ENCODE measurements around the gene ARNT2.

The ARNT2 gene

GRCh38 chr15:80431635-80432344 lies 27.6 kb downstream of the ARNT2 start:
- Histone ChIP-seq H3K9me3 (replicated peaks; ENCODE audit: low read length) (no peaks in the 10 kb centered on the region), H3K27me3 (ENCODE audit: control insufficient read depth, insufficient read depth, low read length) (no peaks in the 10 kb centered on the region), H3K4me1 (ENCODE audit: control insufficient read depth, insufficient read depth, low read length) (peaks cover 5% of the 10 kb centered on the region), H3K36me3 (ENCODE audit: insufficient read depth, low read length) (no peaks in the 10 kb centered on the region), H3K9ac (ENCODE audit: low read depth, low read length) (no peak overlapping the region), H3K4me3 (ENCODE audit: low read length) (no peak overlapping the region), H3K4me2 (ENCODE audit: low read length) (no peak overlapping the region)

GRCh38 chr15:80432345-80432702 lies 28.1 kb downstream of the ARNT2 start:
- Histone ChIP-seq H3K9me3 (replicated peaks; ENCODE audit: low read length) (no peaks in the 10 kb centered on the region), H3K4me3 (ENCODE audit: low read length) (no peak overlapping the region), H3K4me1 (ENCODE audit: control insufficient read depth, insufficient read depth, low read length) (peaks cover 9% of the 10 kb centered on the region), H3K27me3 (ENCODE audit: control insufficient read depth, insufficient read depth, low read length) (no peaks in the 10 kb centered on the region), H3K9ac (ENCODE audit: low read depth, low read length) (no peak overlapping the region), H3K36me3 (ENCODE audit: insufficient read depth, low read length) (no peaks in the 10 kb centered on the region), H3K4me2 (ENCODE audit: low read length) (no peak overlapping the region)

DNA sequence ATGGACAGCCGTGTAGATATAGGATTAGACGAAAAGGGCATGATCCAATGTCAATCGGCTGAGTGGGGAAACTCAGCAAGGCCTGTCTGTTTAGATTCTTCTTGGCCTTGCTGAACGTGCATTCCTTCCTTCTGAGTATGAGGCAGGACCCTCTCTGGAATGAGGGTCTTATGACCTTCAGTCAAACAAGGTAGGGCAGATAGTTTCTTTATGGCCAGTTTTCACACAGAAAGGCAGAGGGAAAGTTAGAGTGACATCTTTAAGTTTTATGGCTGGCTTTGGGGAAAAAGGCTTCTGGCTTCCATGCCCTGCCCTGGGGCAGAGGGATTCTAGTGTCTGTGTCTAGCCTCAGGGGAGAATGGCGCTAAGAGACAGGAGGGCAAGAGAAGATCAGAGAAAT lies 29.7 kb downstream of the ARNT2 start:
- H3K9ac ChIP-seq (ENCODE audit: low read depth, low read length): no peak overlapping the region
- H3K4me1 ChIP-seq (ENCODE audit: control insufficient read depth, insufficient read depth, low read length): peaks cover 9% of the 10 kb centered on the region

DNA sequence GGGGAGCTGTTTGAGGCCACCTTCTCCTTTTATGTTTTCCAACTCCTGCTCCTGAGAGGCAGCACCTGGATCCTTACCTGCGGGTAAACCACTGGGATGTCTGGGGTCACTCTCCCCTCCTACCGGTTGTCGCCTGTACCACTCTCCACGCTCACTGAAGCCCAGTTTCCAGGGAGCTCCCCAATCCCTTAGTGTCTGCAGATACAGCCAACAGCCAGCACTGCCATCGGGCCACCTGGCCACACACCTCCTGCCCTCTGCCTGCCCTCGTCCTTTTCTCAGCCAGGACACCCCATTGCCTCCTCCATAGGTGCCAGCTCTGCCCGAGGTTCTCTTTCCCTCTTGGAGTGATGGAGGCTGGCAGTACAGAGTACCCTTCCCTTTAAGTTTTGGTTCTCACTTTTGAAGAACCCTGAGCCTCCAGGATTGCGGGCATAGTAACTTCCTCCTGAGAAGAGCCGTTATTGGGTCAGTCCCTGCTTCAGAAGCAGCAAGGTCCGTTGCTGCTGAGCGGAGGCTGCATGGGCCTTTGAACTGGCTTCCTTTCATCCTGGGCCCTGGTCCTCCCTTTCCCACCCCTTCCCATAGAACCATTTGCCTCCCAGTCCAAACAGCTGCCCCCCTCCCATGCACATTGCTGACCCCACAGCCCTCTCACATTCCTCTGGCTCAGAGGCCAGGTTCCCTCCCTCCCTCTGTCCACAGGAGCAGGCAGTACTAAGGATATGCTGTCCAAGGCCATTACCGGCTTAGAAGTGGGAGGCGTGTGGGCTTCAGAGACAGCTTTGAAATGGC lies 30.9 kb downstream of the ARNT2 start:
- H3K4me3 ChIP-seq (ENCODE audit: low read length): no peak overlapping the region
- no peak overlapping the region for H3K4me2 ChIP-seq (ENCODE audit: low read length)
- no peak overlapping the region for H3K9ac ChIP-seq (ENCODE audit: low read depth, low read length)
- peaks cover 9% of the 10 kb centered on the region for H3K4me1 ChIP-seq (ENCODE audit: control insufficient read depth, insufficient read depth, low read length)
- H3K36me3 ChIP-seq (ENCODE audit: insufficient read depth, low read length): no peaks in the 10 kb centered on the region
- H3K27me3 ChIP-seq (ENCODE audit: control insufficient read depth, insufficient read depth, low read length): no peaks in the 10 kb centered on the region
- H3K9me3 ChIP-seq (replicated peaks; ENCODE audit: low read length): no peaks in the 10 kb centered on the region

More for the DNA sequence above, 29.7 kb downstream of the ARNT2 start:
- no peaks in the 10 kb centered on the region for H3K27me3 ChIP-seq (ENCODE audit: control insufficient read depth, insufficient read depth, low read length)
- H3K36me3 ChIP-seq (ENCODE audit: insufficient read depth, low read length): no peaks in the 10 kb centered on the region
- H3K9me3 ChIP-seq (replicated peaks; ENCODE audit: low read length): no peaks in the 10 kb centered on the region
- H3K4me3 ChIP-seq (ENCODE audit: low read length): no peak overlapping the region
- no peak overlapping the region for H3K4me2 ChIP-seq (ENCODE audit: low read length)

GRCh38 chr15:80436511-80437307 lies 32.5 kb downstream of the ARNT2 start:
- no peaks in the 10 kb centered on the region for H3K9me3 ChIP-seq (replicated peaks; ENCODE audit: low read length)
- H3K4me3 ChIP-seq (ENCODE audit: low read length): no peak overlapping the region
- H3K4me1 ChIP-seq (ENCODE audit: control insufficient read depth, insufficient read depth, low read length): peaks cover 9% of the 10 kb centered on the region
- H3K27me3 ChIP-seq (ENCODE audit: control insufficient read depth, insufficient read depth, low read length): peaks cover 3% of the 10 kb centered on the region
- H3K36me3 ChIP-seq (ENCODE audit: insufficient read depth, low read length): no peaks in the 10 kb centered on the region
- H3K4me2 ChIP-seq (ENCODE audit: low read length): no peak overlapping the region
- H3K9ac ChIP-seq (ENCODE audit: low read depth, low read length): no peak overlapping the region

DNA sequence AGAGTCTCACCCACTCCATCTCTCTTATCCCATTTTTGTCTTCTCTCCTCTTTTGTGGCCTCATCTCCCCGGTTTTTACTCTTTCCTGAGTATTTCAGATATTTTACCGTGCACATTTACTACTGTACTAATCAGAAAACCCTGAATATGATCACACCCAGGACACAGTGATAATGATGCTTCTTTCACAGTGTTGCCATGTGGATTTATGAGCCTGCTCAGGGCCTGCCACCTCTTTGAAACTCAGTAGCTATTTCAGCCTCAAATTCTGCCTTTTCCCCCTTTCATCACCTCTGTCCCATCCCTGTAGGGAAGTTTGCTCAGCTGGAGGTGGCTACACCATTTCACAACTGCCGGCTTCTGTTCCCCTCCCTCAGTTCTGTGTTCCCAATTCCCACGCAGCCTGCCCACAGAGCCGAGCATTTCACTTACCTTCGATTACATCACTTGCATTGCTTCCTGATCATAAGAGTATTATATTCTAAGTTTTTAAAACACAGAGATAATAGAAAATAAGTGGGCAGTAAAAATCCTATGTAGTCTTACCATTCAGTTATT lies 33.2 kb downstream of the ARNT2 start:
- H3K9me3 ChIP-seq (replicated peaks; ENCODE audit: low read length): no peaks in the 10 kb centered on the region
- no peaks in the 10 kb centered on the region for H3K36me3 ChIP-seq (ENCODE audit: insufficient read depth, low read length)
- H3K4me2 ChIP-seq (ENCODE audit: low read length): no peak overlapping the region
- H3K4me3 ChIP-seq (ENCODE audit: low read length): no peak overlapping the region
- H3K4me1 ChIP-seq (ENCODE audit: control insufficient read depth, insufficient read depth, low read length): peaks cover 9% of the 10 kb centered on the region
- no peak overlapping the region for H3K9ac ChIP-seq (ENCODE audit: low read depth, low read length)
- peaks cover 3% of the 10 kb centered on the region for H3K27me3 ChIP-seq (ENCODE audit: control insufficient read depth, insufficient read depth, low read length)

DNA sequence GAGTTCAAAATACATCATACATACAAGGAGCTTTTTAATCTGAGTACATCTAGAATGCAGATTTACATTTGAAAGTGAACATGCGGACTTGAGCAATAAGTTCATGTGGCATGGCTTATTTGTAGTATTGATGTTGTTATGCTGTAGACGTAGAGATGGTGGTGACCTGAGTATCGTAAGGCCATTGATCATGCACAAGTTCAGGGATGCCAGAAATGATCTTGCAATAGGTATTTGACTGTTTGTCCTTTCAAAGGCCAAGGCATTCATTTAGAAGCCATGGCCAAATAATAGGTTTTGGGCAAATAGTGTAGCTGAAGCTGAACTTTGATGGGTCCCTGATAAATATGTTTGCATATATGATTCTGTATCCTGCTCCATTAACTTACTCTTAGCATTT lies 35.0 kb downstream of the ARNT2 start:
- Histone ChIP-seq H3K27me3 (ENCODE audit: control insufficient read depth, insufficient read depth, low read length) (peaks cover 3% of the 10 kb centered on the region), H3K4me3 (ENCODE audit: low read length) (no peak overlapping the region), H3K36me3 (ENCODE audit: insufficient read depth, low read length) (no peaks in the 10 kb centered on the region), H3K9ac (ENCODE audit: low read depth, low read length) (no peak overlapping the region), H3K4me1 (ENCODE audit: control insufficient read depth, insufficient read depth, low read length) (peaks cover 9% of the 10 kb centered on the region), H3K9me3 (replicated peaks; ENCODE audit: low read length) (no peaks in the 10 kb centered on the region), H3K4me2 (ENCODE audit: low read length) (no peak overlapping the region)

DNA sequence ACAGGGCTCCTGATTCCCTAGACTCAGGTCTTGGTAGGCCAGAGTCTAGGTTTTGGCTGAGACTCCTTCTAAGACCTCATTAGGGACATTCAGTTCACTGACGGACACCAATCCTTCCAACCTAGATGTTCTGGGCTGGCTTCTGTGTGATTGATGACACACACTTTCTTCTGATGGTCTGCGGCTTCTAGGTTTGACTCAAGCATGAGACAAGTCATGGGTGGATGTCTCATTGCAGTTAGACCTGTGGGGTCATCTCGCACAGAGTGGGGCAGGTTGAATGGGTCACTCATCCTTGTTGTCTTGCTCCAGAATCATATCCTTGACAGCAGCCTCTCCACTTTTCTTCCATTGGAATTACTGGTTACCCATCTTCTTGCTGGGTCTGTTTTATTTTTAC lies 35.8 kb downstream of the ARNT2 start:
- no peaks in the 10 kb centered on the region for H3K9me3 ChIP-seq (replicated peaks; ENCODE audit: low read length)
- H3K4me3 ChIP-seq (ENCODE audit: low read length): no peak overlapping the region
- H3K4me2 ChIP-seq (ENCODE audit: low read length): no peak overlapping the region
- H3K27me3 ChIP-seq (ENCODE audit: control insufficient read depth, insufficient read depth, low read length): peaks cover 3% of the 10 kb centered on the region
- H3K9ac ChIP-seq (ENCODE audit: low read depth, low read length): no peak overlapping the region
- no peaks in the 10 kb centered on the region for H3K36me3 ChIP-seq (ENCODE audit: insufficient read depth, low read length)
- peaks cover 9% of the 10 kb centered on the region for H3K4me1 ChIP-seq (ENCODE audit: control insufficient read depth, insufficient read depth, low read length)

DNA sequence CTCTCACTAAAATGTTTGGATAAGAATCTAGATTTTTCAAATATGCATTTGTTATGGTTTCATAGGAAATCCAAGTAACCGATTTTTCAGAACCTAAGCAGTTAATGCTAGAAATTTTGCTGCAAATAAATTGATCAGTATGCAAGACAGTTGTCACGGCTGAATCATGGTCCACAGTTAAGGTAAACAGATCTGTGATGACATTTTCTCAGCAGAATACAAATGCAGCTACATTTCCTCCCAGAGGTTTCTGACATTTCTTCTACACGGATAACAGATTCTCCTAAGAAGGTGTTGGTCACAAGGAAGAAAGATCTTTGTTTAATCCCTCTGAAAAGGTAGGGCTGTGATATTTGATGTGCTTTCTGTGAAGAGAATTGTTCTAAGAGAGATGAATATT lies 36.9 kb downstream of the ARNT2 start:
- H3K4me3 ChIP-seq (ENCODE audit: low read length): no peak overlapping the region
- peaks cover 9% of the 10 kb centered on the region for H3K4me1 ChIP-seq (ENCODE audit: control insufficient read depth, insufficient read depth, low read length)
- H3K9ac ChIP-seq (ENCODE audit: low read depth, low read length): no peak overlapping the region
- no peaks in the 10 kb centered on the region for H3K9me3 ChIP-seq (replicated peaks; ENCODE audit: low read length)
- peaks cover 3% of the 10 kb centered on the region for H3K27me3 ChIP-seq (ENCODE audit: control insufficient read depth, insufficient read depth, low read length)
- H3K4me2 ChIP-seq (ENCODE audit: low read length): no peak overlapping the region
- H3K36me3 ChIP-seq (ENCODE audit: insufficient read depth, low read length): no peaks in the 10 kb centered on the region

- Histone ChIP-seq H3K4me1 (ENCODE audit: control insufficient read depth, insufficient read depth, low read length) (peaks cover 5% of the 10 kb centered on the region), H3K9me3 (replicated peaks; ENCODE audit: low read length) (no peaks in the 10 kb centered on the region), H3K27me3 (ENCODE audit: control insufficient read depth, insufficient read depth, low read length) (peaks cover 3% of the 10 kb centered on the region), H3K36me3 (ENCODE audit: insufficient read depth, low read length) (no peaks in the 10 kb centered on the region), H3K4me3 (ENCODE audit: low read length) (no peak overlapping the region), H3K9ac (ENCODE audit: low read depth, low read length) (no peak overlapping the region), H3K4me2 (ENCODE audit: low read length) (no peak overlapping the region)
Measured at GRCh38 chr15:80441714-80442113, 37.5 kb downstream of the ARNT2 start.

- Histone ChIP-seq H3K4me2 (ENCODE audit: low read length) (no peak overlapping the region), H3K4me3 (ENCODE audit: low read length) (no peak overlapping the region), H3K27me3 (ENCODE audit: control insufficient read depth, insufficient read depth, low read length) (peaks cover 3% of the 10 kb centered on the region), H3K9ac (ENCODE audit: low read depth, low read length) (no peak overlapping the region), H3K36me3 (ENCODE audit: insufficient read depth, low read length) (no peaks in the 10 kb centered on the region), H3K9me3 (replicated peaks; ENCODE audit: low read length) (no peaks in the 10 kb centered on the region), H3K4me1 (ENCODE audit: control insufficient read depth, insufficient read depth, low read length) (no peaks in the 10 kb centered on the region)
Measured at GRCh38 chr15:80442728-80443403, 38.7 kb downstream of the ARNT2 start.

Data from skeletal muscle satellite cell (primary cell).